NCI-H2081 (cell line): ENCODE data around the gene MAP3K20.
"Not testable (repeated sequence)": the region's sequence is repeated elsewhere in the genome, so short reads cannot be mapped to it uniquely, and the experiment has no call there.

ENCODE experiments used
- DNase-seq, 2 experiments: peaks; one replicate each; lab custom pipeline; 2025; lab: John Stamatoyannopoulos, UW

The MAP3K20 gene

GRCh38 chr2:173279527-173279868, 203.9 kb downstream of the MAP3K20 start:
- no peak for DNase-seq

DNA sequence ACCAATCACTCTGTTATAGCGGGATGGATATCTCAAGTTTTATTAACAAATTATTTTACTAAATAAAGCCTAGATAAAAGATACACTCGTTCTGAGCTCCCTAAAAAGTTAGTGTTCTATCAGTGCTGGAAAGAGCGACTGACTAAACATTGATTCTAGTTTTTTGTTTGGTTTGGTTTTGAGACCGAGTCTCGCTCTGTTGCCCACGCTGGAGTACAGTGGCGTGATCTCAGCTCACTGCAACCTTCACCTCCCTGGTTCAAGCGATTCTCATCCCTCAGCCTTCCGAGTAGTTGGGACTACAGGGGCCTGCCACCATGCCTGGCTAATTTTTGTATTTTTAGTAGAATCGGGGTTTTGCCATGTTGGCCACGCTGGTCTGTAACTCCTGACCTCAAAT, 205.2 kb downstream of the MAP3K20 start:
- DNase-seq: no peak

GRCh38 chr2:173281898-173282297, 206.3 kb downstream of the MAP3K20 start:
- not testable (repeated sequence) for DNase-seq

GRCh38 chr2:173282795-173283545, 207.3 kb downstream of the MAP3K20 start:
- DNase-seq: no peak

DNA sequence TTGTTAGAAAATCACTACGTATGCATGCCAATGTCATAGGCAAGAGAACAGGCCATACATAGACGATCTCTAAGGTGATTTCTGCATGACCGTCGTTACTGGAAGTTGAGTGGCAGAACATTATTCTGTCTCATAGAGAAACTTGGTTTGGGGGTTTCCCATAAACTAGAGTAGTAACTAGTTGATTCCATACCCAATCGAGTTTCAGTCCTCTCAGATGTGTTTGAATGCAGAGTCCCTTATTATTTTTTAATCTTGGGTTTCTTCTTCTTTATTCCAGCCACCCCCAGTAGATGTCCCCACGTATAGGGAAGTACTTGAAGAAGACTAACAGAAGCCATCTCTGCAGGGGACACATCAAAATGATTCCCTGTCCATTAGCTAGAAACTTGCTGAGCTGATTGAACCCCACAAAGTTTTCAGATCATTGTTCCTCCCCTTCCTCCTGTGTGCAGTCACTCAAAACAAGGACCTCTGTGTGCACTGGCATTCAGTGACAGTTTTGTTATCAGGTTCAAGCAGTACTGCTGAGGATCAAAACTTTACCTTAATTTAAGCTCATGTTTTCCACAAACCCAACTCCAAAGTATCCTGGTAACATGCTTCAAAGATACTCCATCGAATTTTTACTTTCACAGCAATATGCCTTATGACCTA, 210.6 kb downstream of the MAP3K20 start:
- no peak for DNase-seq

GRCh38 chr2:173287594-173287993, 211.9 kb downstream of the MAP3K20 start:
- DNase-seq: no peak

GRCh38 chr2:173288561-173288960, 212.9 kb downstream of the MAP3K20 start:
- no peak for DNase-seq

GRCh38 chr2:173290046-173290445, 214.4 kb downstream of the MAP3K20 start:
- no peak for DNase-seq

GRCh38 chr2:173290518-173290917, 214.9 kb downstream of the MAP3K20 start:
- DNase-seq: no peak

- no peak for DNase-seq
These were observed 215.8 kb downstream of the MAP3K20 start for GRCh38 chr2:173291412-173291811.

DNA sequence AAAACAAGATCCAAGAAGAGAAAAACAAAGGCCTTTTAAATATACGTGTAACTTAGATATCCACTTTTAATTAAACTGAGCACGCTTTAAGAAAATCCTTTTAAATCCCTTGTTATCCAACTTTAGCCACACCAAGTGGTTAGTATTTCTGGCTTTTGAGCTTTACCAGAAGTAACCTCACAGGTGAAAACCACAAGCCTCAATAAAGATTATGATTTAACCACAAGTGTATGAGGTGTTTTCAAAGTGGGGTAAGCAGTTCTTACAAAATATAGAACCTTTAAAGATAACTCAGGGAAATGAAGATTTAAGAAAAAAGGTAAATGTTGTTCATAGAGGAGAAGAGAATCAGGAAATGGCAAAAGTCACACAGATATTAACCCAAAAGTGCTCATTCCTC, 220.6 kb downstream of the MAP3K20 start:
- DNase-seq: no peak

- DNase-seq: no peak
These were observed 223.0 kb downstream of the MAP3K20 start for GRCh38 chr2:173298536-173299097.

- DNase-seq: no peak
These were observed 224.1 kb downstream of the MAP3K20 start for GRCh38 chr2:173299764-173300163.

- no peak for DNase-seq
These were observed 224.8 kb downstream of the MAP3K20 start for GRCh38 chr2:173300458-173300857.

- DNase-seq: not testable (repeated sequence)
These were observed 225.9 kb downstream of the MAP3K20 start for GRCh38 chr2:173301549-173301948.

- DNase-seq: no peak
These were observed 229.7 kb downstream of the MAP3K20 start for GRCh38 chr2:173305303-173305702.

DNA sequence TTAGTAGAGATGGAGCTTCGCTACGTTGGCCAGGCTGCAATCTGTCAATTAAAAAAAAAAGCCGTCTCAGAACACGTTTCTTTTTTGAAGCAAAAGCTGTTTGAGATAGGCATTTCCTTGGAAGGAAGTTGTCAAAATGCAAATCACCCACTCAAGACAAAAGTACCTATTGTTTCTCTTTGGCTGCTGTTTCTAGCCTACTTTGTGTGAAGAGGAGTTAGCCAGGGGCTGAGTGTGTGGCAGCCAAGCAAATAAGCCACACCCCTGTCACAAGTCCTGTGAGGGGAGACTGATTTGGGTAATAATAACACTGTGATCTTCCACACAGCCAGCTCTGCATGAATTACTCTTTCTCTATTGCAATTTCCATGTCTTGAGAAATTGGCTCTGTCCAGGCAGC, 231.6 kb downstream of the MAP3K20 start:
- DNase-seq: no peak

GRCh38 chr2:173309370-173309769, 233.7 kb downstream of the MAP3K20 start:
- DNase-seq: not testable (repeated sequence)

DNA sequence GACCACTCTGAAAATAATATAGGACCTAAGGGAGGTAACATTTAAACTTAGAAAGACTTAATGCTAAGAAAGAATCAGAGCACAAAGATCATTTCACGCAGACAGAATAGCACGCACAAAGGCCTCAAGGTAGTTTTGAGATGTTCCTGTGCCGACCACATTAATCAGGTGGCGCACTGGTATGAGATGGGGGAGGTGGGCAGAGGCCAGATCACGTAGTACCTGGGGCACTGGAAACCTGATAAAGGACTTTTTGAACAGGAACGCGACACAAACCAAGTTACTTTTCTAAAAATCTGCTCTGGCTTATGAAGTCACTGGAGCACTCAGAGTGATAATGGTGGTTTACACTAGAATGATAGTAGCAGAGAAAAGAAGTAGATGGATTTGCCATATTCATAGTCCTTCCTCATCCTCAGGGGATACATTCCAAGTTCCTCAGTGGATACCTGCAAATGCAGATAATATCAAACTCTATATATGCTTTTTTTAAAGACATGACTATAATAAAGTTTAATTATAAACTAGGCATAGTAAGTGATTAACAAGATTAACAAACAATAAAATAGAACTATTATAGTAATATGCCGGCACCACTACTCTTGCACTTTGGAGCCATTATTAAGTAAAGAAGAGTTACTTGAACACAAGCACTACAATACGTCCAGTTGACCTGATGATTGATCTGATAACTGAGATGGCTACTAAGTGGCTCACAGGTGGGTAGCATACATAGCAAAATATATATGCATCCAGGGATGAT, 236.4 kb downstream of the MAP3K20 start:
- DNase-seq: no peak
